Activated CD4-positive, alpha-beta T cell treated with anti-CD3 and anti-CD28 coated beads for 1 hour (primary cell): ENCODE results near the gene TSHZ2.
"Not testable (repeated sequence)": the region's sequence is repeated elsewhere in the genome, so short reads cannot be mapped to it uniquely, and the experiment has no call there.

Experiments
- DNase-seq: peaks from one replicate; pipeline ENCODE4 v3.0.0-alpha.2; 2020

The TSHZ2 gene

GRCh38 chr20:53438368-53438767 is 466.2 kb downstream of the TSHZ2 start:
- no peak for DNase-seq

DNA sequence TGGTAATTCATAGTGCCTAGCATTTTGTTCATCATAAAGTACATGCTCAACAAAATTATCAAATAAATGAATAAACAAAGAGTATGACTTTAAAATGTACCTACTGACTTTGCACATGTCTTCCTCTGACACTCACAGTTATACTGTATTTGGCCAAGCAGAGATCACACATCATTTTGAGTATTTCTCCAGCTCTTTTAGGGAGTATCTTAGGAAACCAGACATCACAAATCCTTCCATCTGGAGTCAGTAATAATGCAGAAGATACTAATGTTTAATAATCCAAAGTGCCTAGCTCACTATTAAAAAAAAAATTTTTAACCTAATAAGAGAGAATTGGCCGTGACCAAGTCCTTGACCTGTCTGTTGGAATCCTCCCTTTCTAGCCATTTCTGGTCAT is 466.9 kb downstream of the TSHZ2 start:
- DNase-seq: no peak

DNA sequence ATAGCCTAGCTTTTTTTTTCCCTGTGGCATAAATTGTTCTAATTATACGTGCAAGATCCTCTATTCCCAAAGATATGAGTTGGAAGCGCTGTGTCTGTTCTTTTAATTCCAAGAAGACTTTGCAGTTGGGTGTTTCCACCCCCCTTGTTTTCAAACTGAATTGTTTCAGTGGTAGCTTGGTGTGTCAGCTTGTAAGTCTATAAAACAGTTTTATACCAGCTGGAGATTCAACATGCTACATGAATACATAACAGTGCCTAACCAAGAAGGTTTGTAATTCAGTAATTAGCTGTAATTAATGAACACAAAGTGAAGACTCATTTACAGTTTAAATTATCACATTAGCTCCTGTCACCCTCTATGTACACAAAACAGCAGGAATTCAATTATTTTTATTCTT is 467.5 kb downstream of the TSHZ2 start:
- DNase-seq: no peak

DNA sequence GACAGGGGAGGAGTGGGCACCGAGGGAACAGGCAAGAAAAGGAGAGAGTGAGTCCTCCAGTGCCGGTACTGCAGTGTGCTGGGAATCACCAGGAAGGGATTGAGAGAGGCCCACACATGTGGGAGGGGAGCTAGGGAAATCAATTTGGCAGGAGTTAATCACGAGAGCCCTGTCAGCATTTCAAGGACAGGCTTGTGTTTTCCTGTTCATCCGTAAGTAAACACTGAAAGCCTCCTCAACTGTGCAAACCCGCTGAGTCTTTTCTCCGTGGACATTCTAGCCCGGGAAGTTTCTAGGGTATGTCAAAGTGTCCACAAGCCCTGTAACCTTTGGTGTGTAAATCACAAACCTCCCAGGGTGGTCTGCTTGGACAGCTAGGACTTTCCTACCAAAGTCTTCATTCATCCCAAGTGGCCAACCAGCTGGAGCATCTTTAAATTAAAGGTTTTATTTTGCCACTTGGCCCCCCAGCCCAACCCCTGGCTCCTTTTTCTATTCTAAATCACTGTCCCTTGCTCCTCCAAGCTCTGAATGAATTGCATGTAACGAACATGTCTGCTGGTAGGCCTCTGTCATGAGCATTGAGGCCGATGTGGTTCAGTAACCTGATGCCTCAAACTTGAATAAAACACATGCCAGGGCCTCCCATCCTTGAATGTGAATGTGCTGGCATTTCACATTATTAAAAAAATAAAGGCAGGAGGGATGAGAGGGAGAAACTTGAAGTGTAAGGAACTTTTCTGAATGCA is 472.4 kb downstream of the TSHZ2 start:
- no peak for DNase-seq

- no peak for DNase-seq
These were observed 473.2 kb downstream of the TSHZ2 start for GRCh38 chr20:53445321-53445731.

DNA sequence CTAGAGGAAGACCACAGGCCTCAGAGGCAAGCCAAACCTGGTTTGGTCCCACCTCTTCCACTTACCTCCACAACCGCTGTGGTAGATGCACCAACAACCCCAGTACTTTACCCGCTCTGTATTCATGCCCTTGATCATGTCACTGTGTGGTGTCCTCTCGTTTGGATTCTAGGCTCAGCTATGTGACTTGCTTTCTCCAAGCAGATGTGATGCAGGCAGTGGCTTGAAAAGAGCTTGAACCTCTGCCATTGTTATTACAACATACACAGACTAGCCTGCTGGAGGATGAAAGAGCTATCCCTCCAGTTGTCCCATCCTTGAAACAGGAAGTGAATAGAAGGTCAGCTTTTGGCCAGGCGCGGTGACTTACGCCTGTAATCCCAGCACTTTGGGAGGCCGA is 473.8 kb downstream of the TSHZ2 start:
- no peak for DNase-seq

GRCh38 chr20:53447316-53447715 is 475.2 kb downstream of the TSHZ2 start:
- no peak for DNase-seq

- no peak for DNase-seq
These were observed 476.3 kb downstream of the TSHZ2 start for GRCh38 chr20:53448426-53448825.

GRCh38 chr20:53448875-53449274 is 476.7 kb downstream of the TSHZ2 start:
- DNase-seq: no peak

- DNase-seq: no peak
These were observed 480.9 kb downstream of the TSHZ2 start for GRCh38 chr20:53453076-53453475.

GRCh38 chr20:53454675-53455276 is 482.6 kb downstream of the TSHZ2 start:
- no peak for DNase-seq

DNA sequence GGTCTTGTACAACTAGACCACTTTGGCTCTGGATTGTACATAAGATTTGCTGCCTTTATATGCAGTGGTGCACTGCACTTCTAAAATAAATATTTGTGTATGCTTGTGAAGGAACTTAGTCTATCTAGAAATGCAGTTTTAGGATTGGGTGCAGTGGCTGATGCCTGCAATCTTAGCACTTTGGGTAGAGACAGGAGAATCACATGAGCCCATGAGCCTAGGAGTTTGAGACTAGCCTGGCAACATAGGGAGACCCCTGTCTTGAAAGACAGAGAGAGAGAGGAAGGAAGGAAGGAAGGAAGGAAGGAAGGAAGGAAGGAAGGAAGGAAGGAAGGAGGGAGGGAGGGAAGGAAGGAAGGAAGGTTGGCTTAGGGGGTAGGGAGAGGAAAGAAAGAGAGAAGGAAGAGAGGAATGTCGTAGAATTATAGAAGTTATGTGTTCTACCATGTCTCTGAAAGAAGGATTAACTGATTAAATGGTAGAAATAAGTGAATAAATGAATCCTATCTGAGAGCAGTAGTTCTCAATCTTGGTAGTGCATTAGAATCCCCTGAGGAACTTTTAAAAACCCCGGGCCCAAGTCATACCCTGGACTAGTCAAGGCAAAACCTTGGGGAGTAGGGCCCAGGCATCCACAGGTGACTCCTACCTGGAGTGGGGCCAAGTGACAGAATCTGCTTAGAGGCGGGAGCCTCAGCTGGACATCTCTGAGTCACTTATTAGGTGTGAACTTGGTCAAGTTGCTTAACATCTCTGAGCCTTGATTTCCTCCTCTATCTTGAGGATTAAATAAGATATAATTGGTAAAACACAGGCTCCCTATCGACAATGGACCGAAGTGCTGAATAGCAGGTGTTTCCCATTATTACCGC is 491.2 kb downstream of the TSHZ2 start:
- no peak for DNase-seq

DNA sequence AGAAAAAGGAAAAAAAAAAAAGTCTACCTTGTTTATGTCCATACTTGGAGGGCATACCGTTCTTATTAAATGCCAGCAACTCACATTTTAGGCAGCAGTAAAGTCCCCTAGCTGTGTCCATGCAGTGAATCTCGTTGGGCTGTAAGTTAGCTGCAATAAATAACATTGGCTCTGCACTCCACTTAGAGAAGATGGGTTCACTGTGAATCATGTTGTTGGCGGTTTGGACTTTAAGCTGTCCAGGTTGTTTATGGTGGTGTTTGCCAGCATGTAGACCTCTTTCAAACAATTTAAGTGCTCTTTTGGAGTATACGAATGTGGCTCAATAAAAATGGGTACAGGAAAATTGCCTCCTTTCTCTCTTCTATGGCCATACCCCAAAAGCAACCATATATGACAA is 494.1 kb downstream of the TSHZ2 start:
- no peak for DNase-seq

DNA sequence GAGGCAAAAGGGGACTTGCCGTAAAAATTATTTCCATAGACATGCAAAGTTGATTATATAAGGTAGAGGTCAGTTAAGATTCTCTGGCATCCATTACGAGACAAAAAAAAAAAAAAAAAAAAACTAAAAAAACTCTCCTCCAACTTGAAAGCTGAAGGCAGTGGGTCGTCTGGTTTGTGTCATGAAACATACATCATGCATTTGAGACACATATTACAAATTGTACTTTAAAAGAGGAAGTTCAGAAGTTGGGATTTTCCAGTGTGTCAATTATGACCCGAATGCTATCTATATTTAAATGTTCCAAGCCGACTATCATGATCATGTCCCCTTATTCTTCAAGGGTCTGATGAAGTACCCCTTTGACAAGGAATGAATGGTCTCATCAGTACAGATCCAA is 496.4 kb downstream of the TSHZ2 start:
- DNase-seq: no peak

- DNase-seq: not testable (repeated sequence)
These were observed 500.7 kb downstream of the TSHZ2 start for GRCh38 chr20:53472859-53473258.

DNA sequence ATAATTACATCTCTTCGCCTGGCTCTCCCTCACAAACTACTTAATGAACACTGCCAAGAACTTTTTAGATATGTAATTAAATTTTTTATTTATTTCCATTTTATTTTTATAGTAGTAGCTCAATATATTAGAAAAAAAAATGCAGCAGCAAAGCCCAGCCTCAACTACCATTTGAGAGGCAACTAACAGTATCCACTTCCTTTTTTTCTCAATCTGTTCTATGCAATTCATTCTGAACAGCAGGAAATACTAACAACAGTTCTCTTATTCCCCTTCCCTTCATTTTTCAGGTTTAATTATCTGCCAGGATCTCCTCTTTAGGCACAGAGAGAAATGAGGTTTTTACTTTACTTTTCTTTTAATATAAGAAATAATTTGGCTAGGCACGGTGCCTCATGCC is 508.8 kb downstream of the TSHZ2 start:
- no peak for DNase-seq

- no peak for DNase-seq
These were observed 515.5 kb downstream of the TSHZ2 start for GRCh38 chr20:53487461-53488200.

DNA sequence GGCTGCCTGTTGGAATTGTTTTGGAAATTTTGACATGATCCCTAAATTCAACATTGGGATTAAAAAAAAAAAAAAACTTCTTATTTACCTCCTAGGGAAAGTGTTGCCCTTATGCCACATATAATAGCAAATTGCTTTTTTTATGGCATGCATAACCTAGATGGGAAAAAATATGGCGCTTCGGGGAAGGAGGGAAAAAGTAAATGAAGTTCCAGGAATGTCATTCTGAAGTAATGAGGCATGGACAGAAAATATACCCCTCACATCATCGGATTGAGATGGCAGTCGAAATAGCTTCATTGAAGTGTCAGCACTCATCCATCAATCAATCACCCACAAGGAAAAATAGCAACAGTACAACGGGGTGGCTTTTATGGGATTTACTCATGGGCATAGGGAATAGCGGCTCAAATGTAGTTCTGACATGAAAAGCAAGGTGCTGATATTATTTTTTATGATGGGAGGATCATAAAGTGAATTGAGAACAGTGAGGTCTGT is 516.7 kb downstream of the TSHZ2 start:
- no peak for DNase-seq

- DNase-seq: no peak
These were observed 517.4 kb downstream of the TSHZ2 start for GRCh38 chr20:53489528-53489927.

DNA sequence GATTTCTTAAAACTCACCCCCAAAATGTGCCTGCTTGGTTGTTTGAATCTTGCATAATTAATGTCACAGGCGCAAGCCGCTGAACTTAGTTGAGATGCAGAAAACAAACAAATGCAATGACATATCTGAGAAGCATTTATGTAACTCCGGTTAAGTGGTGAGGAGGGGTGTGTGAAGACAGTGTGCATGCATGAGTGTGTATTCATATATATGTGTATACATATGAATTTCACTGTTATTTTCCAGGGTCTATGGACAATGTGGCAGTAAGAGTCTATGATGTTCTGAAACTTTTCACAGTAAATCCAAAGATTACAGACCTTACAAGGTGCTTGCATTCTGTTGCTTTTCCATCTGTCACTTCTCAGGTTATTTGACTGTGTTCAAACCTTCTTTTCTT is 518.5 kb downstream of the TSHZ2 start:
- DNase-seq: no peak

DNA sequence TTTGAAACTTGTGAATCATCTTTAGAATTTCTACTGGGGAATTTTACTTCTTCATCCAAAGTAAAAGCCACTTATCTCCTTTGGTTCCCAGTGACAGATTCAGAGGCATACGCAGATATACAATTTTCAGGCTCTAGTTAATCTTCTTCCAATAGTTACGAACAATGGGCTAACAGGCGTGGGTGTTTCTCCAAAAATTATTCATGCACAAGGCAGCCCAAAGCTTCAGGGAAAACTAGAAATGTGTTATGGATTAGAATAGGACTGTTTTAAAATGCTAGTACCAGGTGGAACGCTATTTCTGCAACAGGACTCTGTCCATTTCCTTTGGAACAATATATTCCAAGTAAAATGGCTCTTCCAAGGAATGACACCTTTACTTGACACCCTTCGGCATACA is 519.3 kb downstream of the TSHZ2 start:
- no peak for DNase-seq

DNA sequence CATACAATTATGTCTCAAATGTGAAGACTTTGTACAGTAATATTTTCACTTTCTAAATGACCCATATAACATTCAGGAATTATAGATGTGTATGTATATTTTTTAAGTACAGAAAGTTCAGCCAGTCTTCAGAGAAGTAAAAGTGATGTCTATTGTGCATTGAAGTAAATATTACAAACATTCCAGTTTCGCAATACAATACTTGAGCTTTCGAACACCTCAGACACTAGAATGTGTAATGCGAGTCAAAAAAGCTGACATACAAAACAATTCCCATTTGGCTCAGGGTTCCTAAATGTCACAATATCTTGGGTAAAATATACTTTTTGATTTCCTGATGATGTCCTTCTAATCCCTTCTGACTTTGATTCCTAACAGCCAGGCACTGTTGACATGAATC is 520.1 kb downstream of the TSHZ2 start:
- no peak for DNase-seq

- no peak for DNase-seq
These were observed 521.2 kb downstream of the TSHZ2 start for GRCh38 chr20:53493311-53493857.
